Motor neuron (in vitro differentiated cells): Measurements from ENCODE around the gene ANKRD65. TPM values are rescaled to one million over a fixed set of nuclear protein-coding genes. Genes with fewer than 3 reads are reported as not detected.
"Not testable (repeated sequence)": the region's sequence is repeated elsewhere in the genome, so short reads cannot be mapped to it uniquely, and the experiment has no call there.

Experiments
- ATAC-seq, 8 experiments: fragments of 200-7000 bp; cut with Tn5 transposase; replicated peaks in 6 of 8; 2 replicates each; pipeline ENCODE4 v1.8.0; 2021; ENCODE audit warnings: mild to moderate bottlenecking in 8 of 8, moderate library complexity in 8 of 8
- H3K27ac ChIP-seq, 2 donors: fragments of 250-450 bp; sonication (Bioruptor Pico); 2 replicates each; pipeline ENCODE4 v1.9.0; 2021; ENCODE audit warnings: antibody characterized with exemption in 2 of 2, mild to moderate bottlenecking in 2 of 2, moderate library complexity in 1 of 2
- H3K4me1 ChIP-seq, 2 donors: fragments of 250-450 bp; sonication (Bioruptor Pico); replicated peaks in 1 of 2; 2 replicates each; pipeline ENCODE4 v1.6.1; 2021; ENCODE audit warnings: antibody characterized with exemption in 2 of 2, mild to moderate bottlenecking in 2 of 2, moderate library complexity in 1 of 2
- H3K4me3 ChIP-seq, 5 donors: fragments of 250-450 bp; sonication (Bioruptor Pico); 2 replicates each; pipeline ENCODE4 v1.9.0; 2021; ENCODE audit warnings: antibody characterized with exemption in 5 of 5, mild to moderate bottlenecking in 5 of 5, moderate library complexity in 4 of 5
- WGBS, 10 experiments: fragments of 450-650 bp; shearing (Covaris generic); methylation state at CpG; one replicate each; pipeline ENCODE4 v1.0.0; 2022; 5-methylcytosine and 5-hydroxymethylcytosine counted together
- in situ Hi-C, 9 experiments: fragments of 400-800 bp; cut with MboI; loops; one replicate each; pipeline ENCODE4 v1.15.0; 2021; ENCODE audit warnings: low sequenced_read_pairs in 9 of 9, low pct_unique_long_range_greater_than_20kb in 2 of 9; ENCODE audit not compliant: unreplicated experiment in 9 of 9
- total RNA-seq, 8 experiments: library from RNA; unstranded; fragments of 300-600 nt; gene quantifications; 2 replicates each; pipeline versions ENCODE4 v1.2.3 to v1.2.4, GENCODE V29; 2022

The ANKRD65 gene
- total RNA-seq, 8 experiments from 2014 or later: 0.21 to 1.9 (median 0.61) TPM

DNA sequence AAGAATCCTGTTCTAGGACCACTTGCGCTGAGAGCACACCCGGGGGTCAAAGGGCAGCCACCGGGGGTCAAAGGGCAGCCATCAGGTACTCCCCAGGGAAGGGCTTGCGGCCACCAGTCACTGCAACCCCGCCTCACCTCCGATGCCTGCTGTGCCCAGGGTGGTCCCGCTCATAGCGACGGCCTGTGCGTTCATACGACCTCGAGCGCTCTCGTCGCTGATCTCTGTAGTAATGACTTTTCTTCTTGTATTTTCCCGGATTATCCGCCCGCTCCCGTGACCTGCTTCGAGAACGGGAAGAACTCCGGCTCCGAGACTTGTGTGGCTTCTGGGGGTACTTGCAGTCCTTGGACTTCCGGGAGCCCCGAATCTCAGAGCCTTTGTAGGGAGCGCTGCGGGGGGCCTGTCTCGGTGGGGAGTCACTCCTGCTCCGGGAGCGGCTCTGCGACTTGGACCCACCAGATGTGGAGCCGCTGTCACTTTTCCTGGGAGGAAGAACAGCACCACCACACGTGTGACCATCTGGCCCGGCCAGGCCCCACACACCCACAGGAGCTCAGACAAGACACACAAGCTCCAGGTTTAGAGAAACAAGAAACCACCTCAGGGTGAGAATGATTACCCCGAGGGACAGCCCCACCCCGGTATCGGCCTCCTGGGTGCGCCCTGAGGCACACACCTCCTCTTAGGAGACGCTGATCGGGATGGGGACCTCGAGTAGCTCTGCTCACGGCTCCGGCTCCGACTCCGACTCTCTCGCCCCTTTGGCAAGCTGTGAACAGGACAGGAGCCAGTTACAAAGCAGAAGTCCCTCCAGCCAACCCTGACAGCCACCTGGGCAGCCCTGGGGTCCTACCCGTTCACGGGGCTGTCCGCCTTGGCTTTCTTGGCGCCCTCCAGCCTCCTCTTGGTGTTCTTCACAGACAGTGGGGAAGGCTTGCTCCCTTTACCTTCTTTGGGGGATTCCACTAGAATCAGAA is 33.7 kb downstream of the ANKRD65 start:
- in situ Hi-C loops: no loop called here
- peak in 3 of 8 experiments; percentile 19 to 29 (median 28) for ATAC-seq
- 82 to 99% (median 92%) methylated on average over 2 to 18 of the region's 50 CpGs; no CpG with 5 or more reads in 3 of the 10 experiments for WGBS, 10 experiments
- Histone ChIP-seq H3K27ac (no peak overlapping the region), H3K4me3 (no peak overlapping the region), H3K4me1 (no peaks in the 10 kb centered on the region)

GRCh38 chr1:1385931-1386330 is 35.1 kb downstream of the ANKRD65 start:
- ATAC-seq: peak in 3 of 8 experiments; percentile 2 to 15 (median 13)
- Histone ChIP-seq H3K4me3 (no peak overlapping the region), H3K4me1 (no peaks in the 10 kb centered on the region), H3K27ac (no peak overlapping the region)
- in situ Hi-C loops: no loop called here
- WGBS, 10 experiments: 80 to 100% (median 92%) methylated on average over 1 to 8 of the region's 8 CpGs; no CpG with 5 or more reads in 3 of the 10 experiments

DNA sequence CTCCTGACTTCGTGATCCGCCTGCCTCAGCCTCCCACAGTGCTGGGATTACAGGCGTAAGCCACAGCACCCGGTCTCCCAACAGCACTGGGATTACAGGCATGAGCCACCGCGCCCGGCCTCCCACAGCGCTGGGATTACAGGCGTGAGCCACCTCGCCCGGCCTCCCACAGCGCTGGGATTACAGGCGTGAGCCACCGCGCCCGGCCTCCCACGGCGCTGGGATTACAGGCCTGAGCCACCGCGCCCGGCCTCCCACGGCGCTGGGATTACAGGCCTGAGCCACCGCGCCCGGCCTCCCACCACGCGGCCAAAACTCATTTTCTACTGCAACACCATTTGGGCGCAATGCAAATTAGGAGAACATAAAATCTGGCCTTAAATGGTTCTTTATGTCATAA is 35.7 kb downstream of the ANKRD65 start:
- WGBS, 10 experiments: 91 to 100% (median 94%) methylated on average over 1 to 29 of the region's 29 CpGs; no CpG with 5 or more reads in 4 of the 10 experiments
- in situ Hi-C loops: not testable (repeated sequence)

DNA sequence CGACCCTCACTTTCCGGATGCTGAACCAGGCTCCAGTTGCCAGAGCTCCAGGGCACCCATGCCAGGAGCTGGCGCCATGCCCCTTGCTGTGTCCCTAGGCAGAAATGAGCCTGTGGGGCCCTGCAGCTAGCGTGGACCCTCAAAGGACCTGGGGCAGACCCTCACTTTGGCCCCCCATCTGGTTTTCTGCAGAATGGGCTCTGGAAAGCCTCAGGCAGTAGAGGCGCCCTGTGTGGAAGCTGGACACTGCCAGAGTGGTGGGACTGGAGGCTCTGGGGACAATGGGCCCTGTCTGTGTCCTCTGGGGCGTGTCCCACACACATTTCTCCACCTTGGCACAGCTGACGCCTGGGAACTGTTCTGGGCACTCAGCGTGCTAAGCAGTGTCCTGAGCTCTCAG is 39.8 kb downstream of the ANKRD65 start:
- in situ Hi-C loops: no loop called here
- peak in 4 of 8 experiments; percentile 0 to 7 (median 4) for ATAC-seq
- 80 to 100% (median 90%) methylated on average over 1 to 4 of the region's 8 CpGs; no CpG with 5 or more reads in 7 of the 10 experiments for WGBS, 10 experiments
- Histone ChIP-seq H3K4me3 (no peak overlapping the region), H3K27ac (no peak overlapping the region), H3K4me1 (peaks cover 1 to 3% of the 10 kb centered on the region in 2 donors)

More for the DNA sequence above, 35.7 kb downstream of the ANKRD65 start:
- not testable (repeated sequence) for ATAC-seq, H3K4me3 ChIP-seq, H3K4me1 ChIP-seq, H3K27ac ChIP-seq

- 86 to 100% methylated on average over 3 to 5 of the region's 16 CpGs; no CpG with 5 or more reads in 8 of the 10 experiments for WGBS, 10 experiments
- ATAC-seq: peak in 3 of 8 experiments; percentile 6 to 12 (median 9)
- in situ Hi-C loops: no loop called here
- no peak overlapping the region for H3K27ac ChIP-seq
- no peak overlapping the region for H3K4me3 ChIP-seq
- H3K4me1 ChIP-seq: peaks cover 6 to 7% of the 10 kb centered on the region in 2 donors
Measured at GRCh38 chr1:1380860-1381259, 40.2 kb downstream of the ANKRD65 start.

DNA sequence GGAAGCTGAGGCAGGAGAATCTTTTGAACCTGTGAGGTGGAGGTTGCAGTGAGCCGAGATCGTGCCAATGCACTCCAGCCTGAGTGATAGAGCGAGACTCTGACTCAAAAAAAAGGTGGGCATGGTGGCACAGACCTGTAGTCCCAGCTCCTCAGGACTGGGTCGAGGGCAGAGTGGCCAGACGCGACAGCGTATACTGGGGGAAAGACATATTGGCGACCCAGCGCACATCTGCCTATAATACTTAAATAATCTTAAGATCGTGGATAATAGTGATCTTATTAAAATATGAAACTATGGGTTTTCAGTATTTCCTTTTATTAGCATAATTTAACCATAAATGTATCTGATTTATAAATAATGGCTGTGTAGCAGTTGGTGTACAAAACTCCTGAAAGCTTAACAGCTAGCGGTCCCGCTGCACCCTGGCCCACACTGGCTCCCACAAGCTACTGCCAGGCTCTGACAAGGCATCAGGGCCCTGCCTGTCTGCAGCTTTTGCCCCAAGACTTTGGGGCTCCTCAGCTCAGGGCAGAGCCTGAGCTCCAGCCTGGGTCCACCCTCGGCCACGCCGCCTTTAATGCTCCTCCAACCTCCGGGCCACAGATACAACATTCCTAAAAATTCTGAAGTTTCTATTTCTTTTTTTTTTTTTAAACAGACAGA is 43.4 kb downstream of the ANKRD65 start:
- no peak overlapping the region for H3K4me3 ChIP-seq
- WGBS, 10 experiments: 85 to 100% (median 92%) methylated on average over 2 to 16 of the region's 16 CpGs; no CpG with 5 or more reads in 1 of the 10 experiments
- no peak for ATAC-seq
- H3K27ac ChIP-seq: no peak overlapping the region
- in situ Hi-C loops: no loop called here
- peaks cover 17 to 19% of the 10 kb centered on the region in 2 donors for H3K4me1 ChIP-seq

DNA sequence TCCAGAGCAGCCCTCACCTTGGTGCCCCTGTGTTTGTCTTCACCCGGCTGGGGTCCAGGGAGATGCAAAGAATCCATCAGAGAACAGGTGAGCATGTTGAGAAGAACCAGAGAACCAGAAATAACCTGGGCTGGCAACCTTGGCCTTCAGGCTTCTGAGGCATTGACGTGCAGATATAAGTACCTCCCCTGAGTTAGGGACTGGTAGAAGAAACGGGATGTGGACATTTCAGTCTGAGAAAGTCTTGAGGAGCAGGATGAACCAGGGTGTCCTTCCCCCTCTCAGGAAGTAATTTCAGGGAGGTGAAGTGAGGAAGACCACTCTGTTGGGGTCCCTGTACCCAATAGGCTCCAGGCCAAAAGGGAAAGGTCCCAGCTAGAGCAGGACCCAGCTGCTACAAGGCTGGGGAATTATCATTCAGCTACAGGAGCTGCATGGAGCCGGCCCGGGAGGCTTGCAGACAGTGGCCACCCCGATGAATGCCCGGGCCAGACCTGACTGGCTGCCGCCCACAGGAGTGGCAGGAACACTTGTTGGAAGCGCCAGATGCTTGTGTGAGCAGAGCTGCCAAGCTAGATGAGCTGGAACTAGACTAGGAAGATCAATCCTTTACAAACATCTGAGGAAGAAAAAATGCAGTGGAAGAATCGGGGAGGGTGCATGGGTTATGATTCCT is 44.4 kb downstream of the ANKRD65 start:
- H3K4me1 ChIP-seq: peaks cover 25 to 28% of the 10 kb centered on the region in 2 donors
- H3K4me3 ChIP-seq: no peak overlapping the region
- peak overlapping the region; percentile 97 to 99 for H3K27ac ChIP-seq
- WGBS, 10 experiments: 56 to 100% (median 89%) methylated on average over 1 to 9 of the region's 10 CpGs; no CpG with 5 or more reads in 1 of the 10 experiments
- in situ Hi-C loops: no loop called here
- ATAC-seq: no peak

GRCh38 chr1:1374929-1375662 is 46.0 kb downstream of the ANKRD65 start, which contains the start of gene AURKAIP1:
AURKAIP1 (minus strand) TSS chr1:1375207; CDS start chr1:1374756, 451 bp downstream.
- H3K27ac ChIP-seq: peak within 1 kb of the TSS; percentile 97 to 99
- WGBS, 10 experiments: 0 to 10% (median 1%) methylated on average over 2 to 48 of the region's 85 CpGs; no CpG with 5 or more reads in 4 of the 10 experiments
- peak; percentile 85 to 96 (median 92) for ATAC-seq
- in situ Hi-C loops: no loop called here
- H3K4me3 ChIP-seq: peak within 1 kb of the TSS; percentile 72 to 97 (median 80)
- peaks cover 26 to 29% of the 10 kb centered on the region in 2 donors for H3K4me1 ChIP-seq

GRCh38 chr1:1374589-1374928 is 46.5 kb downstream of the ANKRD65 start:
- ATAC-seq: peak in 5 of 8 experiments; percentile 0 to 7 (median 1)
- peaks cover 26 to 29% of the 10 kb centered on the region in 2 donors for H3K4me1 ChIP-seq
- 0 to 4% methylated on average over 1 to 5 of the region's 24 CpGs; no CpG with 5 or more reads in 8 of the 10 experiments for WGBS, 10 experiments
- in situ Hi-C loops: no loop called here
- peak overlapping the region; percentile 72 to 97 (median 80) for H3K4me3 ChIP-seq
- peak overlapping the region; percentile 90 to 99 for H3K27ac ChIP-seq

DNA sequence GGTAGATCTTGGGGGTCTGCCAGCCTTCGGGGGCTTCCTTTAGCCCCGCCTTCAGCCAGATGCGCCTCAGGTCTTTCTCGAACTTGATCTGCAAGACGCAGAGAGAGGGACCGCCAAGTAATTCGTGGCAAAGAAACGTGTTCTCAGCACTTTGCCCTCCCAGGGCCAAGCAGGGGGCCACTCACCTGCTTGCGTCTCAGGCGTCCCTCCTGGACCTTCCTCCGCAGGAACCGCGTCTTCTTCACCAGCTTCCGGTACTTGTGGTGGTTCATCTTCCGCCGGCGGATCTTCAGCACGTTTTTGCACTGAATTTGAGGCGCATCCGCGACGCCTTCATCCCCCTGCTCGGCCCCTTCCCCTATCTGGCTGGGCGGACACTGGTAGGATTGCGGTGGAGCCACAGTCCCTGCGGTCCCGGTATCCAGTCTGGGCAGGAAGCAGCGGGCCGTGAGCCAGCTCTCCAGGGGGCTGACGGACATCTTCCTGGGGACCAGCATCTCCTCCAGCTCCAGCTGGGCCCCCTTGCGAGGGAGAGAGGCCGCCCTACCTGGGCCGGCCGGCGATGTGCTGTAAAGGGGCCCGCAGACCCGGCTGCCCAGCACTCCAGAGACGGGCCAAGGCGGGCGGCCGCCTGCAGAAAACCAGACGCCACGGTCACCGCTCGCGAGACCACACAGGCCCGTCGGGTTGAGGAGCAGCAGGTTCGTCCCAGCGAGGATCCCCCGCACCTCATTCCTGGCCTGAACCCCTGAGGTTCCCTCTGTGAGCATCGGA is 47.1 kb downstream of the ANKRD65 start:
- 0 to 84% (median 44%) methylated on average over 1 to 21 of the region's 52 CpGs; no CpG with 5 or more reads in 3 of the 10 experiments for WGBS, 10 experiments
- in situ Hi-C loops: no loop called here
- no peak for ATAC-seq
- H3K4me3 ChIP-seq: peak overlapping the region; percentile 72 to 97 (median 80)
- H3K4me1 ChIP-seq: peaks cover 26 to 29% of the 10 kb centered on the region in 2 donors
- peak overlapping the region; percentile 90 to 99 for H3K27ac ChIP-seq

GRCh38 chr1:1373051-1373814 is 47.8 kb downstream of the ANKRD65 start:
- 80 to 100% (median 90%) methylated on average over 1 to 15 of the region's 26 CpGs; no CpG with 5 or more reads in 5 of the 10 experiments for WGBS, 10 experiments
- H3K4me1 ChIP-seq: peaks cover 26 to 29% of the 10 kb centered on the region in 2 donors
- no peak for ATAC-seq
- no peak overlapping the region for H3K27ac ChIP-seq
- in situ Hi-C loops: no loop called here
- H3K4me3 ChIP-seq: peak overlapping the region in 4 of 5 donors; percentile 72 to 97 (median 80)
